Measurements from ENCODE around the gene ECT2L.

The ECT2L gene

GRCh38 chr6:138923561-138923960 is 127.7 kb downstream of the ECT2L start:
- no peak overlapping the region for H3K4me3 ChIP-seq (ENCODE audit: low read depth, low read length, poor library complexity, severe bottlenecking)
- no peaks in the 10 kb centered on the region for H3K4me1 ChIP-seq (ENCODE audit: insufficient read depth, low read length, severe bottlenecking)
- H3K27ac ChIP-seq (ENCODE audit: low read depth, low read length, poor library complexity, severe bottlenecking) = no peak overlapping the region
- no peaks in the 10 kb centered on the region for H3K27me3 ChIP-seq (ENCODE audit: insufficient read depth, low read length)
- no peak overlapping the region for H3K4me2 ChIP-seq (ENCODE audit: low read length)
- H3K36me3 ChIP-seq (ENCODE audit: insufficient read depth, low read length) = peaks cover 9% of the 10 kb centered on the region; the same call in 1 of the 2 replicates
- no peak overlapping the region for H3K9ac ChIP-seq (ENCODE audit: low read length)
- TF ChIP-seq EZH2 (IDR thresholded peaks at IDR 0.05; ENCODE audit: borderline replicate concordance, low read length) (no peak), CTCF (IDR thresholded peaks at IDR 0.05; ENCODE audit: low read length) (no peak)
- H3K9me3 ChIP-seq (ENCODE audit: low read length) = no peaks in the 10 kb centered on the region
- no peaks in the 10 kb centered on the region for H3K9me2 ChIP-seq (ENCODE audit: low read depth, low read length)
- H3F3A ChIP-seq (ENCODE audit: insufficient read depth, low read length) = no peaks in the 10 kb centered on the region
- H4K20me1 ChIP-seq (ENCODE audit: insufficient read depth, low read length) = no peaks in the 10 kb centered on the region
- H2AFZ ChIP-seq (ENCODE audit: low read length) = no peak overlapping the region
- no peaks in the 10 kb centered on the region for H3K79me2 ChIP-seq (ENCODE audit: insufficient read depth, low read length)

- H3K4me1 ChIP-seq (ENCODE audit: insufficient read depth, low read length, severe bottlenecking) = no peaks in the 10 kb centered on the region
- no peak overlapping the region for H3K27ac ChIP-seq (ENCODE audit: low read depth, low read length, poor library complexity, severe bottlenecking)
- no peaks in the 10 kb centered on the region for H3K9me2 ChIP-seq (ENCODE audit: low read depth, low read length)
- no peak overlapping the region for H3K4me2 ChIP-seq (ENCODE audit: low read length)
- H3K9ac ChIP-seq (ENCODE audit: low read length) = no peak overlapping the region
- H3F3A ChIP-seq (ENCODE audit: insufficient read depth, low read length) = no peaks in the 10 kb centered on the region
- TF ChIP-seq CTCF (IDR thresholded peaks at IDR 0.05; ENCODE audit: low read length) (no peak), EZH2 (IDR thresholded peaks at IDR 0.05; ENCODE audit: borderline replicate concordance, low read length) (no peak)
- H3K36me3 ChIP-seq (ENCODE audit: insufficient read depth, low read length) = peaks cover 12% of the 10 kb centered on the region; the same call in 1 of the 2 replicates
- no peaks in the 10 kb centered on the region for H3K9me3 ChIP-seq (ENCODE audit: low read length)
- H3K79me2 ChIP-seq (ENCODE audit: insufficient read depth, low read length) = no peaks in the 10 kb centered on the region
- H3K27me3 ChIP-seq (ENCODE audit: insufficient read depth, low read length) = no peaks in the 10 kb centered on the region
- no peak overlapping the region for H3K4me3 ChIP-seq (ENCODE audit: low read depth, low read length, poor library complexity, severe bottlenecking)
- no peak overlapping the region for H2AFZ ChIP-seq (ENCODE audit: low read length)
- no peaks in the 10 kb centered on the region for H4K20me1 ChIP-seq (ENCODE audit: insufficient read depth, low read length)
These were observed 129.9 kb downstream of the ECT2L start for GRCh38 chr6:138925806-138926205.

- Histone ChIP-seq H3K79me2 (ENCODE audit: insufficient read depth, low read length) (no peaks in the 10 kb centered on the region), H3K9me2 (ENCODE audit: low read depth, low read length) (no peaks in the 10 kb centered on the region), H3K9ac (ENCODE audit: low read length) (no peak overlapping the region), H3K27ac (ENCODE audit: low read depth, low read length, poor library complexity, severe bottlenecking) (no peak overlapping the region), H2AFZ (ENCODE audit: low read length) (no peak overlapping the region), H3K4me3 (ENCODE audit: low read depth, low read length, poor library complexity, severe bottlenecking) (no peak overlapping the region), H4K20me1 (ENCODE audit: insufficient read depth, low read length) (no peaks in the 10 kb centered on the region), H3F3A (ENCODE audit: insufficient read depth, low read length) (no peaks in the 10 kb centered on the region), H3K9me3 (ENCODE audit: low read length) (no peaks in the 10 kb centered on the region), H3K4me1 (ENCODE audit: insufficient read depth, low read length, severe bottlenecking) (no peaks in the 10 kb centered on the region), H3K4me2 (ENCODE audit: low read length) (no peak overlapping the region), H3K36me3 (ENCODE audit: insufficient read depth, low read length) (peaks cover 12% of the 10 kb centered on the region; the same call in 1 of the 2 replicates), H3K27me3 (ENCODE audit: insufficient read depth, low read length) (no peaks in the 10 kb centered on the region)
- no peak for TF ChIP-seq CTCF (IDR thresholded peaks at IDR 0.05; ENCODE audit: low read length)
- no peak for TF ChIP-seq EZH2 (IDR thresholded peaks at IDR 0.05; ENCODE audit: borderline replicate concordance, low read length)
These were observed 130.7 kb downstream of the ECT2L start for GRCh38 chr6:138926579-138926978.
